Measurements from ENCODE around the gene EIF4E1B. TPM values are rescaled to one million over a fixed set of nuclear protein-coding genes. Genes with fewer than 3 reads are reported as not detected.

EIF4E1B gene
- total RNA-seq, 2 experiments from 2014 or later: not detected

DNA sequence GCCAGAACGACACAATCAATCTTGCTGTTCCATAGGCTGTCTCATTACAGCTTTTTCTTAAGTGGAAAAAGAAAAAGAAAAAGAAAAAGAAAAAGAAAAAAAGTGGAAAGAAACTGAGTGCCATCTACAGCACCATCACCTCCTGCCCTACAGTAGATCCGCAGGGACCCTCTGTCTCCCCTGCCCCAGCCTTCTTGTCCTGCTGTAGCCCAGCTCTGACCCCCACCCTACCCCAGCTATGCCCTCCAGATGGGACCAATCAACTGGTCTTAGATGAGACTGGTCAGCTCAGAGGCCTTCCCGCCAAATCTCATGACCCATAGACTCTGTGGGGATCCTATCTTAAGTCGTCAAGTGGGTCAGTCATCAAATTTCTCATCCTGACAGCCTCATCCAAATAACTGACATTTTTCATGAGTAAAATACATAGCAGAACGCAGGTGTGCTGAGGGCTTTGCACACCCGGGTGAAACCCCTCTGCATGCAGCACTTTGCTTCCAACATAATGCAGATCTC, 51.6 kb downstream of the EIF4E1B start:
- DNase-seq: no peak
- POLR2A ChIA-PET: no interaction called here
- Mint-ChIP-seq H3K27me3 (peaks cover 56% of the 10 kb centered on the region), H3K27ac (no peak overlapping the region), H3K36me3 (ENCODE audit: low read depth) (peaks cover 2% of the 10 kb centered on the region), H3K4me1 (no peaks in the 10 kb centered on the region), H3K9me3 (peaks cover 2% of the 10 kb centered on the region), H3K4me3 (no peak overlapping the region)
- CTCF ChIA-PET: interaction anchor here (1.6 kb wide), 1 partner anchor 21 kb away, joined by 4 read pairs; no protein-coding TSS in a partner anchor

DNA sequence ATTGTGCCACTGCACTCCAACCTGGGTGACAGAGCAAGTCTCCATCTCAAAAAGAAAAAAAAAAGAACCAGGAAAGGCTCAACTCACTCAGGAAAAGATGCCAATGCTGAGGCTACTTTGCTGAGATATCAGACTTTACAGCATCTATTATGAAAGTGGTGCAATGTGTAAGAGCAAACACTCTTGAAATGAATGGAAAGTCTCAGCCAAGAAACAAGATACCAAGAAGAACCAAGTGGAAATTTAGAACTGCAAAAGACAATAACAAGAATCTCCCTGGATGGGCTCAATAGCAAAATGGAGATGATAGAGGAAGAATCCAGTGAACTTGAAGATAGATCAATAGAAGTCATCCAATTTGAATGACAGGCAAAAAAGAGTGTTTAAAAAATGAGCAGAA, 54.5 kb downstream of the EIF4E1B start:
- ChIA-PET POLR2A (no interaction called here), CTCF (interaction anchor here (1.0 kb wide), 1 partner anchor 24 kb away, joined by 5 read pairs; no protein-coding TSS in a partner anchor)
- peaks cover 2% of the 10 kb centered on the region for H3K9me3 Mint-ChIP-seq
- DNase-seq: no peak
- H3K27me3 Mint-ChIP-seq: peaks cover 35% of the 10 kb centered on the region
- no peak overlapping the region for H3K4me3 Mint-ChIP-seq
- H3K4me1 Mint-ChIP-seq: no peaks in the 10 kb centered on the region
- H3K27ac Mint-ChIP-seq: no peak overlapping the region
- H3K36me3 Mint-ChIP-seq (ENCODE audit: low read depth): peaks cover 2% of the 10 kb centered on the region

- no peak for DNase-seq
Measured at GRCh38 chr5:176687247-176687646, 56.8 kb downstream of the EIF4E1B start.

DNA sequence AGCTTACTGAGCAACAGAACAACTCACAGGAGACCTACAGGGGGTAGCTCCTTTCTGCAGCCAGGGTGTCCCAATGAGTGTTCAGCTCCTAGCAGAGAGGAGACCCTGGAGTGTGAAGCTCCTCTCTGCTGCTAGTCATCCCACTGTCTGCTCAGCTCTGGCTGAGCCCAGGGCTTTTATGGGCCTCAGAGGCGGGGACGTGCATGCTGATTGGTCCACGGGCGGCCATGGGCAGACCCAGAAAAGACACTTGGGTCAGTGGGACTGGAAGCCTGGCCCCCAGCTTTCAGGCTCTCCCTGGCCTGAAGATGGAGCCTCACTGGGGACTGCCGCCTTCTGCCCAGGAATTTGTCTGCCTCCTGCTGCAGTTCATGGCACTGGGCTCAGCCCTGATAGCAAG, 57.4 kb downstream of the EIF4E1B start:
- H3K27ac Mint-ChIP-seq: no peak overlapping the region
- H3K9me3 Mint-ChIP-seq: peaks cover 2% of the 10 kb centered on the region
- POLR2A ChIA-PET: no interaction called here
- CTCF ChIA-PET: interaction anchor here (1.8 kb wide), 1 partner anchor 27 kb away, joined by 5 read pairs; no protein-coding TSS in a partner anchor
- H3K36me3 Mint-ChIP-seq (ENCODE audit: low read depth): peaks cover 2% of the 10 kb centered on the region
- H3K27me3 Mint-ChIP-seq: peaks cover 34% of the 10 kb centered on the region
- no peaks in the 10 kb centered on the region for H3K4me1 Mint-ChIP-seq
- H3K4me3 Mint-ChIP-seq: no peak overlapping the region
- DNase-seq: no peak

More at GRCh38 chr5:176687247-176687646, 56.8 kb downstream of the EIF4E1B start:
- Mint-ChIP-seq H3K4me3 (no peak overlapping the region), H3K27me3 (peaks cover 33% of the 10 kb centered on the region), H3K9me3 (peaks cover 2% of the 10 kb centered on the region), H3K36me3 (ENCODE audit: low read depth) (peaks cover 2% of the 10 kb centered on the region), H3K4me1 (no peaks in the 10 kb centered on the region), H3K27ac (no peak overlapping the region)
- ChIA-PET POLR2A (no interaction called here), CTCF (interaction anchor here (1.8 kb wide), 1 partner anchor 27 kb away, joined by 5 read pairs; no protein-coding TSS in a partner anchor)

DNA sequence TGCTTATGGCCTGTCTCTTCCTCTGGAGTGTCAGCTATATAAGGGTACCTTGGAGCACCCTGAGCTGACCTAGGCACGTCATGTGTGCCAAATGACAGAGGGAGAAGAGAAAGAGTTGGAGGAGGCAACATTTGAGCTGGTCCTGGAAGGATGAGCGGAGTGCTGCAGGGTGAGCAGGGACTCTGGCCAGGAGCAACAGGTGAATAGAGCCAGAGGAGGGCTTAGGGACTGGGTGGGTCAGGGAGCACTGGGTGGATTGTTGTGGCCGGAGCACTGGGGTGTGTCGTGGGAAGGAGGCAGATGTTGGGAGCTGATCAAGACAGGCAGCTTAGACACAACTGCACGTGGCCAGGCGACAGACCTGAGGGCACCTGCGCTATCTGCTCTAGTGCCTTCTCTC, 60.4 kb downstream of the EIF4E1B start:
- Mint-ChIP-seq H3K27ac (no peak overlapping the region), H3K4me3 (no peak overlapping the region), H3K27me3 (peaks cover 34% of the 10 kb centered on the region), H3K36me3 (ENCODE audit: low read depth) (no peaks in the 10 kb centered on the region), H3K9me3 (peaks cover 1% of the 10 kb centered on the region), H3K4me1 (no peaks in the 10 kb centered on the region)
- no peak for DNase-seq
- CTCF ChIA-PET: no interaction called here
- POLR2A ChIA-PET: no interaction called here

DNA sequence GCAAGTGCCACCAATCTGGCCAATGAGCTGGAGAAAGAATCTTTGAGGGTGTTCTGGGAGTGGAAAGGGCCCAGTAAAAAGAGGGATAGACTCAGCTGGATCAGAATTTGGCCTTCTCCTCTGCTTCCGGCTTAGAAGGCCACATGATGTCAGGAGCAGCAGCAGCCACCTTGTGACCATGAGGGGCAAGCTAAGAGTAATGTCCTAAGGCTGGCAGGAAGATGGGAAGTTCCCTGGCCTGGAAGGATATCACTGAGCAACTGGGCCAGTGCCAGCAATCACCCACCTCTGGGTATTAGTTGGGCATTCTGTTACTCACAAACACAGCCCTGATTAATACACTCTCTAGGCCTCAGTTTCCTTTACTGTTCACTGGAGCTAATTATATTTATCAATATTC, 61.0 kb downstream of the EIF4E1B start:
- ChIA-PET POLR2A (no interaction called here), CTCF (no interaction called here)
- Mint-ChIP-seq H3K27me3 (peaks cover 37% of the 10 kb centered on the region), H3K4me1 (no peaks in the 10 kb centered on the region), H3K4me3 (no peak overlapping the region), H3K27ac (no peak overlapping the region), H3K9me3 (no peaks in the 10 kb centered on the region), H3K36me3 (ENCODE audit: low read depth) (no peaks in the 10 kb centered on the region)
- no peak for DNase-seq

GRCh38 chr5:176692326-176692725, 61.9 kb downstream of the EIF4E1B start:
- peaks cover 45% of the 10 kb centered on the region for H3K27me3 Mint-ChIP-seq
- no peaks in the 10 kb centered on the region for H3K36me3 Mint-ChIP-seq (ENCODE audit: low read depth)
- DNase-seq: no peak
- no peak overlapping the region for H3K27ac Mint-ChIP-seq
- H3K4me1 Mint-ChIP-seq: no peaks in the 10 kb centered on the region
- no peak overlapping the region for H3K4me3 Mint-ChIP-seq
- CTCF ChIA-PET: no interaction called here
- POLR2A ChIA-PET: no interaction called here
- no peaks in the 10 kb centered on the region for H3K9me3 Mint-ChIP-seq

GRCh38 chr5:176692839-176693476, 62.5 kb downstream of the EIF4E1B start:
- H3K36me3 Mint-ChIP-seq (ENCODE audit: low read depth): no peaks in the 10 kb centered on the region
- ChIA-PET POLR2A (no interaction called here), CTCF (no interaction called here)
- H3K9me3 Mint-ChIP-seq: no peaks in the 10 kb centered on the region
- no peaks in the 10 kb centered on the region for H3K4me1 Mint-ChIP-seq
- DNase-seq: no peak
- H3K4me3 Mint-ChIP-seq: no peak overlapping the region
- H3K27me3 Mint-ChIP-seq: peaks cover 51% of the 10 kb centered on the region
- no peak overlapping the region for H3K27ac Mint-ChIP-seq

- ChIA-PET CTCF (no interaction called here), POLR2A (no interaction called here)
- Mint-ChIP-seq H3K4me3 (no peak overlapping the region), H3K27me3 (peaks cover 54% of the 10 kb centered on the region), H3K4me1 (no peaks in the 10 kb centered on the region), H3K36me3 (ENCODE audit: low read depth) (no peaks in the 10 kb centered on the region), H3K9me3 (no peaks in the 10 kb centered on the region), H3K27ac (no peak overlapping the region)
- no peak for DNase-seq
Measured at GRCh38 chr5:176693477-176693851, 63.0 kb downstream of the EIF4E1B start.

DNA sequence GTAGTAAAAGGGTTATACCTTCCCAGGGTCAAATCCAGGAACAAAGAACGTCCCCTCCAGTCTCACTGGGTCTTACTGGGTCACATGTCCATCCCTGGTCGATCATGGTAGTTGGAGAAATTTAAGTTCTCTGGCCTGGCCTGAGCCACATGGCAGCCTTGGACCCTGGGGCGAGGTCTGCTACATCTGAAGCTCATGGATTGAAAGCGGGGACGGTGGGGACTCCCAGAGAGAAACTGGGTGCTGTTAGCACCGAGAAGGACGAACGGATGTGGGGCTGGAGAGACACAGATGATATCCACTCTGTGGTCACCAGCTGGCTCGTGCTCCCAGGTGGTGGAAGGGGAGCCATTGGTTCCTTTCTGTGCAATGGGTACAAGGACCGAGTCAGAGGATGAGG, 63.7 kb downstream of the EIF4E1B start:
- no peaks in the 10 kb centered on the region for H3K4me1 Mint-ChIP-seq
- no peak overlapping the region for H3K4me3 Mint-ChIP-seq
- no peaks in the 10 kb centered on the region for H3K9me3 Mint-ChIP-seq
- POLR2A ChIA-PET: no interaction called here
- H3K27me3 Mint-ChIP-seq: peaks cover 59% of the 10 kb centered on the region
- no peaks in the 10 kb centered on the region for H3K36me3 Mint-ChIP-seq (ENCODE audit: low read depth)
- H3K27ac Mint-ChIP-seq: no peak overlapping the region
- CTCF ChIA-PET: no interaction called here
- no peak for DNase-seq

DNA sequence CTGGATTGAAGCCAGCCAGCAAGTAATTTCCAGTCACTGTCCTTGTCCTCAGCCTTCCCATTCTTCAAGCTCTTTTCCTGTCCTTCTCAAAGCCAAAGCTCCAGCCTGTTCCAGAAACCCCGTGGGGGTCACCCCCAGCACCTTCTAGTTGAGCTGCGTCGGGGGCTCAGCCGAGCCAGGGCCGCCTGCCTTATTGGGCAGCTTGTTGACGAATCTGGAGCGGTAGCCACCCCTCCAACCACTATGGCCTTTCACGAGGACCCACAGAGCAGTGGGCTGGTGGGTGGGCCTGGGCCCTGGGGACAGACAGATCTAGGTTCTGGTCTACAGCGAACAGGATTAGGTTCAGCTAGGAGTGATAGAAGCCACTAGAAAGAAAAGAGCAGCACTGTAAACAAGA, 64.2 kb downstream of the EIF4E1B start:
- Mint-ChIP-seq H3K27ac (no peak overlapping the region), H3K9me3 (no peaks in the 10 kb centered on the region), H3K27me3 (peaks cover 59% of the 10 kb centered on the region), H3K36me3 (ENCODE audit: low read depth) (no peaks in the 10 kb centered on the region), H3K4me3 (no peak overlapping the region), H3K4me1 (no peaks in the 10 kb centered on the region)
- CTCF ChIA-PET: no interaction called here
- POLR2A ChIA-PET: no interaction called here
- no peak for DNase-seq

GRCh38 chr5:176695073-176695472, 64.6 kb downstream of the EIF4E1B start:
- H3K9me3 Mint-ChIP-seq: no peaks in the 10 kb centered on the region
- peaks cover 64% of the 10 kb centered on the region for H3K27me3 Mint-ChIP-seq
- CTCF ChIA-PET: no interaction called here
- POLR2A ChIA-PET: no interaction called here
- no peaks in the 10 kb centered on the region for H3K4me1 Mint-ChIP-seq
- H3K27ac Mint-ChIP-seq: no peak overlapping the region
- no peak for DNase-seq
- no peaks in the 10 kb centered on the region for H3K36me3 Mint-ChIP-seq (ENCODE audit: low read depth)
- no peak overlapping the region for H3K4me3 Mint-ChIP-seq

Data from activated CD4-positive, alpha-beta memory T cell treated with anti-CD3 and anti-CD28 coated beads, Interleukin-2, amount 10 ng/mL, durations not matched to agents 7 days and 5 days (primary cell).